Loucy (cell line): Measurements from ENCODE around the gene IL7R.

Source experiments
- CTCF ChIP-seq: fragments of 200-600 bp; sonication (generic); conservative IDR thresholded peaks from 2 replicates; pipeline ENCODE4 v1.5.1; 2014; ENCODE audit warnings: mild to moderate bottlenecking, antibody characterized with exemption, low read length
- EZH2phosphoT487 ChIP-seq: fragments of 200-600 bp; IDR thresholded peaks from 2 replicates; pipeline ENCODE4 v1.6.1; 2018; ENCODE audit warnings: antibody characterized with exemption, mild to moderate bottlenecking, moderate library complexity, borderline replicate concordance

- no peak for TF ChIP-seq CTCF
- no peak for TF ChIP-seq EZH2phosphoT487
Observed at GRCh38 chr5:35857606-35858205, 1.0 kb downstream of the IL7R start.
